ENCODE data around the gene ACAD9.
A peak's percentile ranks its signal among the peaks of the same experiment; 100 is the strongest.
"Not testable (repeated sequence)": the region's sequence is repeated elsewhere in the genome, so short reads cannot be mapped to it uniquely, and the experiment has no call there.

Gene ACAD9

DNA sequence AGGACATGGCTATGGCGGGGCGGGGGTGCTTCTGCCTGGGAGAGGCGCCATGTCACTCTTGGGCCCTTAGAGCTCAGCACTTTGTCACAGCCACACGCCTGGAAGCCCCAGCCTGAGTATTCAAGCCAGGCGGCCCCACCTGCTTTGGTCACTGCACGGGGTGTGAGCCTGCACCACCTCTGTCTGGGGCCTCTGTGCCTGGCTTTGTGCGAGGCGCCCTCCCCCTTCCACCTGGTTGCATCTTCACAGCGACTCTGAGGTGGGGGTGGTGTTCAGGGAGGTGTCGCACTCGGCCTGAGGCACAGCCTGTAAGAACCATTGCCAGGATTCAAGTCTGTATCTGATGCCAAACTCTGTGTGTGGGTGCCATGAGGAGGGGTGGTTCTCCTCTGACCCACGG is 24.1 kb downstream of the ACAD9 start:
- no peak for DNase-seq

DNA sequence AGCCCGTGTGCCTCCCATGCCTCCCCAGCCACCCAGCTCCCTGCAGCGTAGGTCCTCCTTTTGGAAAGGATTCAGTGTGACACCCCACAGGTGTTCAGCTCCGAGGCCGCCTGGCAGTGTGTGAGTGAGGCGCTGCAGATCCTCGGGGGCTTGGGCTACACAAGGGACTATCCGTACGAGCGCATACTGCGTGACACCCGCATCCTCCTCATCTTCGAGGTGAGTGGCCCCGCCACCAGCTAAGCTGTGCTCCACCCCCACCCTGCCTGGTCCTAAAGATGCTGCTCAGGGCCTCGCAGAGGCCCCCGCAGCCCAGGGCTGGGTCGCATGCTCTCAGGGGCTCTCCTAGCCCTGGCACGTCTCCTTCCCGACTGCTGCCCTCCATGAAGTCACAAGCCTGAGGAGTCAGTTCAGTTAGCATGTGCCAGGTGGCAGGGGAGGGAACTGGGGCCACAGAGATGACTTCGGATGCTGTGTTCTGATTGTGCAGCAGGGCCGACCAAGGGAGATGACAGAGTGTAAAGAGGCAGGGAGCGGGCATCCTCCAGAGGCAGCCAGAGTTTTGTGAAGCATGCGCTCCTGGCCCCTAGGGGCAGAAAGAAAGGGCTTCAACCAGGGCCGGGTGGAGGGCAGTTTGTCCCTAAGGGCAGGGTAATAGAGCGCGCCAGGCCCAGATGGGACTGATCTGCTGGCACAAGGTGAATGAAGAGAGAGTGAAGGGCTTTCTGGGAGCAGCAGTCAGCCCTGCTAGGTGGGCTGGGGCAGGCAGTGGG is 26.8 kb downstream of the ACAD9 start:
- no peak for DNase-seq

DNA sequence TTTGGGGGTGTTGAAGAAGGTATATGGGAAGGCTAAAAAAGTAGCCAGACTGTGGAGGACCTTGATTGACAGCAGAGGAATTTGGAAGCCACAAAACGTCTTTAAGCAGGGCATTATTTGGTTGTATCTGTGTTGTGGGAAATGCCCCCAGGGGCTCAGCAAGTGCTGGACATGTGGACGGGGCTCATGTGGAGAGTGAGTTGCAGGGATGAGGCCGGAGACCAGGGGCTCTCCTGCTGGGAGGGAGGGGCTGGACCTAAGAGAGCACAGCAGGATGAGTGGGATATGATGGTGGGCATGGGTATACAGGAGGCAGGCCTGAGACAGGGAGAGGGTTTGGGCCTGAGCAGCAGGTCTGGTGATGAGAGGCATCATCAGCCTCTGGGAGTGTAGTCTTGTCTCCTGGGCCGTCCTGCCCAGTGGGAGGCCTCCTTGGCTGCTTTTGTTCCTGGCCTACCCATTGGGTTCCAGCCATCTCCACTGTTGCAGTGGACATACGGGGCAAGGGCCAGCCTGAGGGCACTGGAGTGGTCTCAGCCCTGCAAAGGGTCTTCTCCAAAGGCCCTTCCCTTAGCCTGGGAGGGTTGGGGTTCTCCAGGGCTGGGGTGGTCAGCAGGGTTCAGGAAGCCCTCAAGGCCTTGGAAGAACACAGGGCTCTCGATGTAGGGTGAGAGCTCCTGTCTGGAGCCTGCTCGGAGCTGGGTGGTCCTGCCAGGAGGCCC is 27.5 kb downstream of the ACAD9 start:
- no peak for DNase-seq

DNA sequence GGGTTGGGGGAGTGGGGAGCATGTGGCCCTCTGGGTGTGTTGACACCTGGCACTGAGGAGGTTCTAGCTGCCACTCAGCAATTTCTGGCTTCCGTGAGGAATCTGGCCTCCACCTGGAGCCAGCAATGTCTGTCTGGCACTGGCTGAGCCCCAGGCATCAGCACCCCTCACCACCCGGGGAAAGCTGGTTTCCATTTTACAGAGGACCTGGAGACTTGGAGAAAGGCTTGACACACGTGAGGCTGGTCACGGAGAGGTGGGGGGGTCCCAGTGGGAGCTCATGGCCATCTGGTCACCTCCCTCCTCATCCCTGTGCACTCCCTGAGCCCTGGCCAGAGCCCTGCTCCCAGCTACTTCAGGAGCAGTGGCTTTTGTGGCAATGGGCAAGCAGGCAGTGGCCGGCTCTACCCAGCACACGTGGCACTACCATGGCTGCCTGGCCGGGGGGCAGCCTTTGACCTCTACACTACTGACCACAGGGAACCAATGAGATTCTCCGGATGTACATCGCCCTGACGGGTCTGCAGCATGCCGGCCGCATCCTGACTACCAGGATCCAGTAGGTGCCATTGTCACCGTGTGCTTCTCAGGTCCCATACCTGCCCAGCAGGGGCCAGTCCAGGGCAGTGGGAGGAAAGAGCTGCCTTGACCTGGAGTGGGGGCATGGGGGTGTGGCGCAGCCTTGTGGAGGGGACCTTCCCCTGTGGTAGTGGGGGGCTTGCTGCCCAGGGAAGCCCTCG is 28.5 kb downstream of the ACAD9 start:
- no peak for DNase-seq

DNA sequence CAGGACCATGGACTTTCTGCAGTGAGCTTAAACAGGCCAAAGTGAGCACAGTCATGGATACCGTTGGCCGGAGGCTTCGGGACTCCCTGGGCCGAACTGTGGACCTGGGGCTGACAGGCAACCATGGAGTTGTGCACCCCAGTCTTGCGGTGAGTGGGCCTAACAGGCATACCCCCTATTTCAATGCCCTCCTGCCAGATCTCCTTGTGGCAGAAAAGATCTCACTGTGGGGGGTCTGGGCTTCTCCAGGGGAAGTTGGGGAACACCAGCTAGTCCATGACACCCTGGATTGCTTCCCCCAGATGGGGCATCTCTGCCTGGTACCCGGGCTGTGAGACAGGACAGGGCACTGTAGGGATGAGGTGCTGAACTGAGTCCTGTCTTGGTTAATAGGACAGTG is 29.5 kb downstream of the ACAD9 start:
- no peak for DNase-seq

DNA sequence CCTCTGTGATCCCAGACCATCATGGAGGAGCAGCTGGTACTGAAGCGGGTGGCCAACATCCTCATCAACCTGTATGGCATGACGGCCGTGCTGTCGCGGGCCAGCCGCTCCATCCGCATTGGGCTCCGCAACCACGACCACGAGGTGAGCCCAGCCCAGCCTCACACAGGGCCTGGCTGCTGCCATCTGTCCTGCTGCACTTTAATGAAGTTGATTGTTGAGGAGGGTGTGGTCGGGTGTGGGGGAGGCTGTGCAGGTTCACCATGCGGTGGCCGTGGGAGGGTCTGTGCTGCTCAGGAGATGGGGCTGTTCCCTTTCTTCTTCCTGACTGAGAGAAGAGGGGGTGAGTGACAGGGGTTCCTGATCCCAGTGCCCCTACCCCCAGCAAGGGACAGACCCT is 30.6 kb downstream of the ACAD9 start:
- peak; percentile 62 for DNase-seq

DNA sequence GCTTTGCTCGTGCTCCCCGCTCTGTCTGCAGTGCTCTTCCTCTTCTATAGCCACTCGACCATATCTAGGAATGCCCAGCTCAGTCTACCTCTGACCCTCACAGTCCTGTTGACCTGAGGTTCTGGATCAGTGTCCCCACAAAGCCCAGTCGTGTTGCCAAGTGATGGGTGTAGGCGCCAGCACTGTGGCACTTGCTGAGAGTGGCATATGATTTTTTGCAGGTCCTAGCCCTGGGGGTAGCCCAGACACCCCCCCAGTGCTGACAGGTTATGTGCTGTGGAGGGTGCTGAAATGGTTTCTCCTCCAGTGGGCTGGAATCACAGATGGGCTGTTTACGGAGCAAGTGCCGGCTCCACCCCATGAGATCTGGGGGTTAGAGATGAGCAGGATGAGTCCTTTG is 32.5 kb downstream of the ACAD9 start:
- no peak for DNase-seq

DNA sequence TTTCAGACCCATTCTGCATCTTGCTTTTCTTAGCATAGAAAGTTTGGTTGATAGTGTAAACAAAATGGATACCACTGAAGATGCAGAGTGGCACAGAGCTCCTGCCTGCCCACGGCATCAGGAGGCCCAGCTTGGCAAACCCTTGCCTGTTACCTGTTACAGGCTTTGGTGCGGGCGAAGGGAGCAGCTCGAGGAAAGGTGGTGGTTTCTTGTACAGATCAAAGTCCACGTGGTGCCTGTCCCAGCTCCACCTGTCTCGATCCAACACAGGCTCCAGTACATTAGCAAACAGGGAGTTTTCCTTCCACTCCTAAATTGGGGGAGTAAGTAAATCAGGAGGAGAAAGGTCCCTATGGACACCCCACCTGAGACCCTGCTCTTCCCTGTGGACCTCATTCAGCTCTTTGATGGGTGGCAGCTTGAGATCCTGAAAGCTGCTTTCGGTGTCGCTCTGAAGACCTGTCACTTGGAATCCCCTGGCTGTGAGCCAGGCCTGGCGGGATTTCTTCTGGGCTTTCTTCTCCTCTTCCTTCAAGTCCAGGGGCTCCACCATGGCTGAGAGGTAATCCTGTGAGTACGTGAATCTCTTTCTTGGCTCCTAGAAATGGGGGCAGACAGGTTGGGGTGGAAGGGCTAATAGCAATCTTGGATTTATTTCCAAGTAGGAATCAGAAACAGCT is 35.7 kb downstream of the ACAD9 start:
- no peak for DNase-seq

DNA sequence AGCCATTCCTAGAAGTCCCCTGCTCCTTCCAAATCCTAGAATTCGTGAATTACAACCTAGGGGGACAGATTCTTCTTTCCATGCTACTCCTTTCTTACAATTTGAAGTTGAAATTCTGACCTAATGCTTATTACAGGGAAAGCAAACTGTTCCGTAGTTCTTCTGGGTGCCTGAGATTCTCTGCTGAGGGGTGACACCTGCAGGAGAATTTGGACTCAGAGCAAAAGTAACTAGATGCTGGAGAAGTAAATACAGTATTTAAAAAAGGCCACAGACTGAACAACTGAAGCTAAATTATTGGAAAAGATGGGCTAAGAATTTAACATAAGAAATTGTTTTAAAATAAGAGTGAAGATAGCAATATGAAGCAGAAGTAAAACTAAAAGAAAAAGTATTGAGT is 37.9 kb downstream of the ACAD9 start:
- no peak for DNase-seq

DNA sequence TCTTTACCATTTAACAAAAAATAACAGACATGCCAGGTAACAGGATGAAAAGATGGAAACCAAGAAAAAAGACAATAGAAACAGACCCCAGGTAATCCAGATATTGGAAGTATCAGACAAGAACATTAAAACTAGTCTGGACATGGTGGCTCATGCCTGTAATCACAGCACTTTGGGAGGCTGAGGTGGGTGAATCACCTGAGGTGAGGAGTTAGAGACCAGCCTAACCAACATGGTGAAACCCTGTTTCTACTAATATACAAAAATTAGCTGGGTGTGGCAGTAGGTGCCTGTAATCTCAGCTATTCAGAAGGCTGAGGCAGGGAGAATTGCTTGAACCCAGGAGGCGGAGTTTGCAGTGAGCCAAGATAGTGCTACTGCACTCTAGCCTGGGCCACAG is 40.6 kb downstream of the ACAD9 start:
- no peak for DNase-seq

DNA sequence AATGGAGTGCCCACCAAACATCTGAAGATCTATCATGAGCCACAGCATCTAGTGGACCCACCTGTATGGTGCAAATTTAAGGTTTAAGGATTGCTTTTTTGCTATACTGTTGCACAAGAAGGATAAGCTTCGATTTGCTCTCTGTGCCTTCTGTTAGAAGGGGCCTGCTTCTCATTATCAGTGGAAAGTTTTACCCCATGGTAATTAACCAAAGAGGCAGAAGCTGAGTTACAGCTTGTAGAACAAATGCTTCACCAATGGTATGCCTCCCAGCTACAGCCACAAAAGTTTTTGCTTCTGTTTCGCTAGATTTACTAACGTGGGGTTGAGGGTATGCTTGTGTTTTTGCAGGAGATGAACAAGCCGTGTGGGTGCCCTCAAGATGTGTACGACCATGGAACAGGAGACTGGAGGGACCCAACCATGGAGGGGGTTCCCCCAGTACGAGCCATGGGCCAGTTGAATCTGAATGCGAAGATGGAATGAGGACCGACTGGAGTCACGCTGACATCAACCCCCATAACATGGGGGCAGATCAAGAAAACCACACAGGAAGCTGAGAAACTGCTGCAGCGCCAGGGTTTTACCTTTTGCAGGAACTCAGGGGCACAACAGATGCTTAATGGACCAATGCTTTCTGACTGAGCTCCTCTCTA is 43.5 kb downstream of the ACAD9 start:
- DNase-seq = no peak

DNA sequence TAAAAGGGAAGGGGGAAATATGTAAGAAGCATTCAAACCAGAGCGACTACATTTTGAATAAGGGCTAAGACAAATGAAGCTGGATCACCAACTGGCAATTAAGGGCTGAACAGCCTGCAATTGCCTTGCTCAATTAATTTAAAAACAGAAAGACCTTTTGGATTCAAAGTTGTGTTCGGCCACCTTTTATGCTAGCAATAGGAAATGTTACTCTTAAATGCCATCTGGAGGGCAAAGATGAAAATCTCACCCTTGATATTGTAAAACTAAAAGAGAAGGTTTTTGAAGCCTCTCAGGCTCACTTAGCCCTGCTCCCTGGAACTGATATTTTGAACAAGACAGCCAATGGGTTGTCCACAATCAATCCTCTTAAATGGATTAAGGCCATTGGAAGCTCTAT is 44.2 kb downstream of the ACAD9 start:
- peak; percentile 25 for DNase-seq

DNA sequence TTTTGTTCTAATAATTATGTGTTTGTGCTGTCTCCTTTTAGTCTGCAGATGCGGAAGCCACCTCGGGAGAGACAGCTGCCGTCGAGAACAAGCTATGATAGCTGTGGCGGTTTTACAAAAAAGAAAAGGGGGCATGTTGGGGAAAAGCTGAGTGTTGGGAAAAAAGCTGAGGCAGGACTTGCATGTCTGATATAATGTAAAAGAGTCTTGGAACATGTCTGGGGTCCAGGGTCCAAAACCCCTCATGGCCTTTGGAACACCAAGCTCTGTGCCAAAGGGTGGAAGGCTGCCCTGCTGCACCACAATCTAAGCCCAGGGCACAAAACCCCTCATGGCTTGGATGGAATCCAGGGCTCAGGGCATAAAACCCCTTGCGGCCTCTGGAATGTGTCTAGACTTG is 44.6 kb downstream of the ACAD9 start:
- not testable (repeated sequence) for DNase-seq

DNA sequence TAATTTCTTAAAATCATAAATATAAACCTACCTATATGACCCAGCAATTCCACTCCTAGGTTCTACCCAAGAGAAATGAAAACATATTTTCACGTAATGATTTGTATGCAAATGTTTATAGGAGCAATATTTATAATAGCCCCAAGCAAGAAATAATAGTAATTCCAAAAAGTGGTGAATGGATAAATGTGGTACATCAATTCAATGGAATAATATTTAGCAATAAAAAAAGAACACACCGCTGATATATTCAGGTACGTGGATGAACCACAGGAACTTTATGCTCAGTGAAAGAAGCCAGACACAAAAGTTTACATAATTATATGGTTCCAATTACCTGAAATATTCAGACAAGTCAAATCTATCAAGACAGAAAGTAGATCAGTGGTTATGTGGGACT is 49.9 kb downstream of the ACAD9 start:
- no peak for DNase-seq

DNA sequence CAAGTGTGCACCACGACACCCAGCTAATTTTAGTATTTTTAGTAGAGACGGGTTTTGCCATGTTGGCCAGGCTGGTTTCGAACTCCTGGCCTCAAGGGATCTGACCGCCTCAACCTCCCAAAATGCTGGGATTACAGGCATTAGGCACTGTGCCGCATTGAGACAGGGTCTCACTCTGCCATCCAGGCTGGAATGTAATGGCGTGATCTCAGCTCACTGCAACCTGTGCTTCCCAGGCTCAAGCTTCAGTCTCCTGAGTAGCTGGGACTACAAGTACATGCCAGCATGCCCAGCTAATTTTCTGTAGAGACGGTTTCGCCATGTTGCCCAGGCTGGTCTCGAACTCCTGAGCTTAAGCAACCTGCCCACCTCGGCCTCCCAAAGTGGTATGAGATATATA is 51.6 kb downstream of the ACAD9 start:
- no peak for DNase-seq

DNA sequence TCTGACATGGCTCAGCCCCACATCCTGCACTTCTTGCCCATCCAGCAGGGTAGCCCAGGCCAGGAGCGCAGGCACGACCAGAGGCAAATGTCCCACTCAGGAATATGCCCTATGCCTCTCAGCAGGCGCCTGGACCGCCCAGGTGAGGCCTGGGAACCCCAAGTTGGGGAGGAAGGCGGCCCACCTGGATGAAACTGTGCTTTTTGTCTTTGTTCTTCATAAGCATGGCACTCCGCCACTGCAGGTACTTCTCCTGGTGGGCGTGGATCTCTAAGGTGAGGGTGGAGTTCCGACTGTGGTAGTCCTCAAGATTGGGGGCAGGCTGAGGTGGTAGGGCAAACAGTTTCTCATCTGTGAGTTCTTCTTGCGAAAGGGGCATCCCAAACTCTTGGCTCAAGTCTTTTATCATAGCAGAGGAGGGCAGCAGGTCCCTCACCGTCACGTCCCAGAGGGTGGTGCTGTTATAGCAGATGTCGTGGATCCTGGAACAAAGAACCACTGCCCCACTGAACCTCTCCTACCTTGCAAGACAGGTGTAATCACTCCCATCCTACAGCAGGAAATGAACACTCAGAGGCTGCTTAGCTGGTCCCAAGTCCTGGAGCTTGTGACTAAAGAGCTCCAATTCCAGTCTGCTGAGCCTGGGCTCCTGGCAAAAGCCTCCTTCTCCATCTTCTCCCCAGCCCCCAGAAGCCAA is 53.2 kb downstream of the ACAD9 start:
- DNase-seq = no peak

DNA sequence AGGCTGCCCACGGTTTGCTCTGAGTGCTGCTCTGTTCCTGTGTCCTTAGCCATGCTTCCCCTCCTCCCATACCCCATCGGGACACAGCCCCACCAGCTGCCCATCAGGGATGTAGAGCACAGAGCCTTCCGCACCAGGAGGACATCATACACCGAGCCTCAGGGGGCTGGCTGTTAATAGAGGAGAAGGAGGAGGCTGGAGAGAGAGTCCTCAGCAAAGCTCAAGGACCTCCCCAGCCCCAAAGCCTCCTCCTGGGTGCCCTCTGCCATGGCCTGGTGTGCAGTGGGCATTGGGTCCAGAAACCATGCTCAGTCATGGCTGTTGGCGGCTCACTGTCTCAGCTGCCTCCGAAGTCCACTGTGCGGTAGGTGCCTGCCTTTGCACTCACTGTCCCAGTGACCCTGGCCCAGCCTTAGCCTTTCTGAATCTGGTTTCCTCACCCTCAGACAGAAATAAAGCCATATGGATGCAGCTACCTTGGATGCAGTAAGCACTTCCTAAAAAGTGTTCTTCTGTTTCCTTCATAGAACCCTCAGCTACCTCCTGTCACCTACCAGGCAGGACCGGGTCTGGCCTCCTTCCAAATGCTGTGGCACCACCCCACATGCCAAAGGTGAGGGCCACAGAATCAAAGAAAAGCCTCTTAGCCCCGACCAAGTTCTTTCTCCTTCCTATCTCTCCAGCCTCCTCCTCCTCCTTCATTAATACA is 53.9 kb downstream of the ACAD9 start:
- DNase-seq = no peak

DNA sequence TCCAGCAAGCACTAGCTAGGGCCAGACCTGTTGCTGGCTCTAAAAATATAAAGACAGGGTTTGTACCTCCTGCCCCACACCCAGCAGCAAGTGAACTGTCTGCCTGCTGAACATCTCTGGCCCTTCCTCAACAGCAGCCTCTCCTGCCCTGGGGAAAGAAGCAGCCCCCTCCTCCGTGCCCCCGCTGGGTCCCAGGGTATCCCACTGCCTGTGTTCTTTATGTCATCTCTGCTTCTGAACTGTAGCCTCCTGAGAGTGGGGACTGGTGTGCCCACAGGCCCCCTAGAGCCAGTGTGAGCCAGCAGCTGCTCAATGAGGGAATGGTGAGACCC is 54.5 kb downstream of the ACAD9 start:
- DNase-seq = no peak

DNA sequence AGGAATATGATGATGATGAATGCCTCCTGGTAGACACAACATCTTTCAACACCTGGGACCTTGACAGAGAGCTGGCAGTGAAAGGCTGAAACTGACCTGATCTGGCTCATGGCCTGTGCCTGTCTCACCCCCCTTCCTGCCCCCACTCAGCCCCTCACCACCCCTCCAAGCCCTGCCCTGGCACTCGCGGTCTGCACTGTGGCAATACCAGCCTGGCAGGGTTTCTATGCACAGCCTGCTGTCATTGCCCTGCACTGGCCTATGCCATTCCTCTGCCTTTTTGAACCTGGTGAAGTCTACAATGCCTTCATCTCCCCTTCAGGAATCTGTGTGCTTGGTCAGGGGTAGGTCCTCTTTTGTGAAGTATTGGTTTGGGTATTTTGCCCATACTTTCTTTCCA is 56.5 kb downstream of the ACAD9 start:
- no peak for DNase-seq

DNA sequence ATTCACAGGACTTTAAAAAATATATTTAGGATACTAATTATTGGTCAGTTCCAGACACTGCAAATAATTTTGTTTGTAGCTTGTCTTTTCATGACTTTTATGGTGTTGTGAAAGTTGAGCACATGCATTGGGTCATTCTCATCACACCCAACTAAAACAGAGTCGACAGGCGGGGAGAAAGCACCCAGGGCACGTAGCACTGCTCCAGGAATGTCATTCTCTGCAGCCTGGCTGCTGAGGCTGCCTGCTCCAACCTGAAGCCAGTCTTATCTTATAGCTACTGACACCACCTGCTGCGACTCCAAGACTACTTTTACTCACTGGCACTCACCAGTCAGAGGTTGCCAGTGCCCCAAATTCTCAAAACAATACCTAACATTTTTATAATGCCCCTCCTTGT is 56.9 kb downstream of the ACAD9 start:
- no peak for DNase-seq

DNA sequence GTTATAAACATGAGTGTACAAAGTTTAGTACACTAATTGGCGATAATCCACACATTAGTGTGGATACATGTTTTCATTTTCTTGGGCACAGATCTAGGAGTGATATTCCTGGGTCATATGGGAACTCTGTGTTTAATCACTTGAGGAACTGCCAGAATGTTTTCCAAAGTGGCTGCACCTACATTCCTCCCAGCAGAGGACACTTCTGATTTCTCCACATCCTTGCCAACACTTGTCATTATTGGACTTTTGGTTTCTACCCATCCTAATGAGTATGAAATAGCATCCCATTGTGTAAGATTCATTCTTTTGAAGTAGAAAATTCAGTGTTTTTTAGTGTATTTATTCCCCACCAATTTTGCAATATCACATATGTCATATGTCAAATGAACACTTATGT is 60.8 kb downstream of the ACAD9 start:
- no peak for DNase-seq

Data from hematopoietic multipotent progenitor cell treated with erythropoietin and hydrocortisone succinate and interleukin-3 and kit ligand, for 6 days (in vitro differentiated cells).